Measurements from ENCODE around the gene SECISBP2L.

- TF ChIP-seq CTCF (IDR thresholded peaks at IDR 0.05; ENCODE audit: low read depth, low read length, poor library complexity, severe bottlenecking) (no peak), EZH2phosphoT487 (IDR thresholded peaks at IDR 0.05; ENCODE audit: borderline replicate concordance, low read length) (no peak)
These were observed 42.8 kb upstream of the SECISBP2L start for GRCh38 chr15:49088996-49089395.
